HG03558 (cell line): ENCODE measurements around the gene AHCYL1.

Experiments
- ATAC-seq: cut with Tn5 transposase; IDR thresholded peaks from one replicate; pipeline ENCODE4 v1.9.1; 2021; ENCODE audit warnings: moderate number of reproducible peaks; ENCODE audit not compliant: unreplicated experiment; ENCODE audit errors: extremely low read depth

The AHCYL1 gene

GRCh38 chr1:110032327-110032726, 47.8 kb downstream of the AHCYL1 start:
- ATAC-seq, result no peak

GRCh38 chr1:110033421-110033820, 48.9 kb downstream of the AHCYL1 start:
- no peak for ATAC-seq

- no peak for ATAC-seq
These were observed 49.5 kb downstream of the AHCYL1 start for GRCh38 chr1:110034040-110034450.

- peak; percentile 62 for ATAC-seq
These were observed 50.1 kb downstream of the AHCYL1 start, which contains the start of gene STRIP1 for GRCh38 chr1:110034451-110035235. Gene STRIP1 (plus strand): TSS chr1:110034624. CDS start chr1:110034638, 14 bp downstream.

GRCh38 chr1:110035236-110035752, 50.7 kb downstream of the AHCYL1 start:
- no peak for ATAC-seq

GRCh38 chr1:110038271-110038670, 53.7 kb downstream of the AHCYL1 start:
- no peak for ATAC-seq

GRCh38 chr1:110039641-110040040, 55.1 kb downstream of the AHCYL1 start:
- no peak for ATAC-seq

GRCh38 chr1:110040548-110040947, 56.0 kb downstream of the AHCYL1 start:
- no peak for ATAC-seq

- no peak for ATAC-seq
These were observed 58.5 kb downstream of the AHCYL1 start for GRCh38 chr1:110043016-110043415.

GRCh38 chr1:110047463-110047862, 62.9 kb downstream of the AHCYL1 start:
- no peak for ATAC-seq

GRCh38 chr1:110048240-110048639, 63.7 kb downstream of the AHCYL1 start:
- no peak for ATAC-seq

GRCh38 chr1:110048923-110049601, 64.5 kb downstream of the AHCYL1 start:
- no peak for ATAC-seq

GRCh38 chr1:110049801-110050601, 65.4 kb downstream of the AHCYL1 start:
- ATAC-seq, result no peak

- no peak for ATAC-seq
These were observed 66.2 kb downstream of the AHCYL1 start for GRCh38 chr1:110050602-110051261.

GRCh38 chr1:110051262-110051648, 66.7 kb downstream of the AHCYL1 start:
- ATAC-seq, result no peak

GRCh38 chr1:110053552-110054428, 69.2 kb downstream of the AHCYL1 start:
- ATAC-seq, result no peak

GRCh38 chr1:110055493-110056284, 71.1 kb downstream of the AHCYL1 start:
- ATAC-seq, result no peak

GRCh38 chr1:110056285-110056683, 71.7 kb downstream of the AHCYL1 start:
- no peak for ATAC-seq
